Vagina (tissue), 2 donors: ENCODE data around the gene MARK3.

ENCODE experiments used
- POLR2A ChIP-seq, 2 donors: fragments of 450-650 bp; IDR thresholded peaks; one replicate each; pipeline ENCODE4 v1.6.1; 2017; ENCODE audit warnings: antibody characterized with exemption in 2 of 2, mild to moderate bottlenecking in 2 of 2, moderate library complexity in 2 of 2
- POLR2AphosphoS5 ChIP-seq, 2 donors: sonication (generic); formaldehyde crosslinking; IDR thresholded peaks; one replicate each; pipeline ENCODE4 v1.9.0; 2017; ENCODE audit warnings: antibody characterized with exemption in 2 of 2, mild to moderate bottlenecking in 2 of 2, low read depth in 1 of 2; ENCODE audit not compliant: insufficient read depth in 1 of 2

DNA sequence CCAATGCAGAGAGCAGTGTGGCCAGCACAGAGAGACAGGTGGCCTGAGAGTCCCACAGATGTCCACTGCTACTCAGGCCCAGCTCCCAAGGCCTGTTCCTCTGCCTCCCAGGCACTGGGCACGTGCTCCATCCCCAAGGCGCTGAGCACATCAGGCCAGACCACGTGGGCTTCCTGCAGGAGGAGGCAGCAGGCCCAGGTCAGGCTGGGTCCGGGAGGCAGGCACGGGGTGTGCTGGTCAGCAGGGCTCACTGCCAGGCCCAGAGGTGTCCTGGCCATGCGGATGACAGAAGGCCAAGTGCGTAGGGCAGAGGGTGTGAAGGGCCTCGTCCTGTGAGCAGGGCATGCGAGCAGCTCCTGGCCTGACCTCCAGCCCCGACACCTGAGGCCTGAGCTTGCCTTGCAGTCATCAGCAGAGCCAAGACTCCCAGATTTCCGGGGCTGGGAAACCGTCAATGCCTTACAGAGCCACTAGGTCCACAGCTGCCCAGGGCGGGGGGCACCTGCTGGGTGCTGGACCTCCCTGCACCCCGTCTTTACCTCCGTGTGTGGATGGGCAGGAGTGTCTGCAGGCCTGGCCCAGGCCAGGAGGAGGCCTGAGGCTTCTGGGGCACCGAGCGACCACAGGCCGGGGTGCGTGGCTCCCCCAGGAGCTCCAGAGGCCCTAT is 158.6 kb downstream of the MARK3 start:
- TF ChIP-seq POLR2AphosphoS5 (IDR thresholded peaks at IDR 0.05; ENCODE audit: insufficient read depth in 1 of 2, low read depth in 1 of 2) (peak in 1 of 2 donors; percentile 41), POLR2A (IDR thresholded peaks at IDR 0.05) (no peak)
